B cell (primary cell): ENCODE measurements around the gene GRAP. TPM values are rescaled to one million over a fixed set of nuclear protein-coding genes. Genes with fewer than 3 reads are reported as not detected.

Source experiments
- ATAC-seq: fragments of 200-7000 bp; cut with Tn5 transposase; one replicate; pipeline ENCODE4 v1.10.0; 2021; ENCODE audit warnings: low read depth, mild to moderate bottlenecking, moderate number of reproducible peaks, moderate library complexity
- CTCF ChIA-PET: fragments of 350-600 bp; sonication (Branson Sonifier 250); formaldehyde crosslinking; loops from one replicate; lab custom pipeline; 2021; ENCODE audit warnings: antibody characterized with exemption, inconsistent platforms; lab: Charles Lee
- POLR2A ChIA-PET: fragments of 350-600 bp; sonication (Branson Sonifier 250); formaldehyde crosslinking; loops from one replicate; lab custom pipeline; 2021; ENCODE audit warnings: antibody characterized with exemption; lab: Charles Lee
- DNase-seq: peaks from one replicate; pipeline ENCODE4 v3.0.0; 2013
- H2AFZ ChIP-seq: 2 replicates; pipeline ENCODE4 v1.6.1; 2012; ENCODE audit warnings: mild to moderate bottlenecking, low read depth, low read length; ENCODE audit not compliant: insufficient read depth, poor library complexity, severe bottlenecking
- H3K27ac ChIP-seq, 2 donors: 1 replicate in 1 of 2; 2 replicates in 1 of 2; pipeline ENCODE4 v1.5.1; 2012 to 2013; ENCODE audit warnings: low read length in 2 of 2, mild to moderate bottlenecking in 2 of 2, moderate library complexity in 1 of 2
- H3K27me3 ChIP-seq, 4 experiments: fragments of 200-600 bp in 1 of 4; sonication (generic) in 1 of 4; replicated peaks in 1 of 4; 1 replicate in 2 of 4; 2 replicates in 2 of 4; pipeline versions ENCODE4 v1.6.1 to v1.7.0; 2013 to 2016; ENCODE audit warnings: low read length in 3 of 4, mild to moderate bottlenecking in 2 of 4, mixed read lengths in 1 of 4, moderate library complexity in 1 of 4; ENCODE audit not compliant: insufficient read depth in 4 of 4, control insufficient read depth in 3 of 4; ENCODE audit errors: control extremely low read depth in 1 of 4
- H3K36me3 ChIP-seq, 2 experiments: replicated peaks in 1 of 2; 1 replicate in 1 of 2; 2 replicates in 1 of 2; pipeline versions ENCODE4 v1.6.1 to v1.7.1; 2013; ENCODE audit warnings: low read length in 1 of 2; ENCODE audit not compliant: insufficient read depth in 2 of 2, control insufficient read depth in 1 of 2; ENCODE audit errors: control extremely low read depth in 1 of 2, extremely low read depth in 1 of 2
- H3K4me1 ChIP-seq, 2 donors: fragments of 200-600 bp in 1 of 2; sonication (generic) in 1 of 2; 1 replicate in 1 of 2; 2 replicates in 1 of 2; pipeline versions ENCODE4 v1.5.1 to v1.6.1; 2013 to 2017; ENCODE audit warnings: low read length in 2 of 2; ENCODE audit not compliant: control insufficient read depth in 2 of 2, insufficient read depth in 2 of 2
- H3K4me2 ChIP-seq: replicated peaks from 2 replicates; pipeline ENCODE3; 2012; ENCODE audit warnings: mild to moderate bottlenecking, low read depth, low read length; ENCODE audit not compliant: poor library complexity, severe bottlenecking
- H3K4me3 ChIP-seq, 5 experiments: fragments of 200-600 bp in 1 of 5; sonication (generic) in 1 of 5; 1 replicate in 3 of 5; 2 replicates in 2 of 5; pipeline versions ENCODE4 v1.5.1 to v1.7.0; 2011 to 2016; ENCODE audit warnings: low read length in 4 of 5, mild to moderate bottlenecking in 4 of 5, low read depth in 2 of 5, control low read depth in 1 of 5, moderate library complexity in 1 of 5; ENCODE audit not compliant: insufficient read depth in 1 of 5; ENCODE audit errors: control extremely low read depth in 1 of 5, extremely low read depth in 1 of 5
- H3K79me2 ChIP-seq: fragments of 200-600 bp; sonication (generic); one replicate; pipeline ENCODE4 v1.6.0; 2016; ENCODE audit warnings: low read length; ENCODE audit not compliant: control insufficient read depth, insufficient read depth
- H3K9ac ChIP-seq: fragments of 200-600 bp; sonication (generic); 2 replicates; pipeline ENCODE4 v1.6.1; 2017; ENCODE audit warnings: mild to moderate bottlenecking, low read length, moderate library complexity
- H3K9me3 ChIP-seq, 3 donors: one replicate each; pipeline versions ENCODE4 v1.6.1 to v1.7.1; 2013; ENCODE audit warnings: low read length in 2 of 3; ENCODE audit not compliant: control insufficient read depth in 2 of 3, insufficient read depth in 1 of 3; ENCODE audit errors: control extremely low read depth in 1 of 3
- H4K20me1 ChIP-seq: 2 replicates; pipeline ENCODE4 v1.6.0; 2012; ENCODE audit warnings: mild to moderate bottlenecking, low read length; ENCODE audit not compliant: insufficient read depth, control insufficient read depth, poor library complexity, severe bottlenecking
- H3K27ac Mint-ChIP-seq: one replicate; pipeline ENCODE4 v1.8.0; 2021; ENCODE audit warnings: mixed read lengths
- H3K27me3 Mint-ChIP-seq: one replicate; pipeline ENCODE4 v1.8.0; 2021; ENCODE audit warnings: mixed read lengths
- H3K4me1 Mint-ChIP-seq: one replicate; pipeline ENCODE4 v1.8.0; 2021; ENCODE audit warnings: mixed read lengths
- H3K4me3 Mint-ChIP-seq: one replicate; pipeline ENCODE4 v1.8.0; 2021; ENCODE audit warnings: mixed read lengths
- H3K9me3 Mint-ChIP-seq: one replicate; pipeline ENCODE4 v1.8.0; 2022; ENCODE audit warnings: mixed read lengths; ENCODE audit not compliant: insufficient read depth
- EZH2 ChIP-seq: IDR thresholded peaks from 2 replicates; pipeline ENCODE4 v1.6.1; 2012; ENCODE audit warnings: borderline replicate concordance, low read depth, mild to moderate bottlenecking, moderate library complexity, low read length; ENCODE audit not compliant: insufficient read depth, poor library complexity, severe bottlenecking
- WGBS: methylation state at CpG from one replicate; pipeline ENCODE4 v1.1.5; 2013; ENCODE audit warnings: missing lambda C conversion rate; ENCODE audit not compliant: insufficient coverage; 5-methylcytosine and 5-hydroxymethylcytosine counted together
- intact Hi-C: fragments of 100-400 bp; cut with micrococcal nuclease; formaldehyde crosslinking; loops from one replicate; pipeline ENCODE4 v1.10.0; 2022
- polyA plus RNA-seq: library from polyadenylated mRNA; depleted of rRNA; stranded (reverse); fragments of >200 nt; gene quantifications from 2 replicates; pipeline ENCODE4 v1.2.3, GENCODE V29; 2012
- total RNA-seq, 2 donors: library from RNA; stranded (reverse); fragments of 120-200 nt in 1 of 2; gene quantifications; 1 replicate in 1 of 2; 2 replicates in 1 of 2; pipeline versions ENCODE4 v1.2.3 to v1.2.4, GENCODE V29; 2013 to 2022
- TF ChIP-seq, protein P1 (sequence below): fragments of 200-600 bp; IDR thresholded peaks from one replicate; pipeline ENCODE4 v1.8.0; 2022; ENCODE audit warnings: antibody characterized with exemption, mild to moderate bottlenecking

Gene GRAP
- total and polyA plus RNA-seq, 2 donors (not counting 1 experiment from before 2014, with no cell fraction given): 59.8 to 93.2 TPM

DNA sequence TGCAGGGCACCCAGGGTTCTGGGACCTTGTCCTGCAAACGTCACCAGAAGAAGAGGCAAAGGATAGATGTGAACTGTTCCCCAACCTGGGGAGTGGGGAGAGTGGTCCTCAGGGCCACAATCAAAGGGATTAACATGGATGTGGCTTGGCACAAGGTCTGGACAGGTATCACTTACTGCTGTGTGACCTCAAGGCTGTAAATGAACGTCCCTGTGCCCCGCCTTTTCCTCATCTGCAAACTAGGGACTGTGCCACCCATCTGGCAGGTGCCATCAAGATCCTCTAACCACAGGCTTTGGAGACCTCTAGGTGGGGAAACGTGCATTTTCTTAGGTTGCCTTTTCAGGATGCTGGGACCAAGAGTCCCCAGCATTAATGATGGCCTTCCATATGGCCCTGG is 69.7 kb downstream of the GRAP start:
- H3K4me1 Mint-ChIP-seq: no peaks in the 10 kb centered on the region
- no peaks in the 10 kb centered on the region for H3K79me2 ChIP-seq
- no peak overlapping the region for H3K4me3 ChIP-seq
- ChIA-PET POLR2A (no interaction called here), CTCF (no interaction called here)
- intact Hi-C loops: no loop called here
- WGBS: 97% methylated on average over 4 of the region's 4 CpGs
- DNase-seq (no peak), ATAC-seq (no peak)
- no peak overlapping the region for H3K27ac ChIP-seq
- H3K4me2 ChIP-seq: no peak overlapping the region
- H3K4me3 Mint-ChIP-seq: no peak overlapping the region
- no peaks in the 10 kb centered on the region for H3K9me3 Mint-ChIP-seq
- TF ChIP-seq EZH2: no peak
- TF ChIP-seq, protein P1, sequence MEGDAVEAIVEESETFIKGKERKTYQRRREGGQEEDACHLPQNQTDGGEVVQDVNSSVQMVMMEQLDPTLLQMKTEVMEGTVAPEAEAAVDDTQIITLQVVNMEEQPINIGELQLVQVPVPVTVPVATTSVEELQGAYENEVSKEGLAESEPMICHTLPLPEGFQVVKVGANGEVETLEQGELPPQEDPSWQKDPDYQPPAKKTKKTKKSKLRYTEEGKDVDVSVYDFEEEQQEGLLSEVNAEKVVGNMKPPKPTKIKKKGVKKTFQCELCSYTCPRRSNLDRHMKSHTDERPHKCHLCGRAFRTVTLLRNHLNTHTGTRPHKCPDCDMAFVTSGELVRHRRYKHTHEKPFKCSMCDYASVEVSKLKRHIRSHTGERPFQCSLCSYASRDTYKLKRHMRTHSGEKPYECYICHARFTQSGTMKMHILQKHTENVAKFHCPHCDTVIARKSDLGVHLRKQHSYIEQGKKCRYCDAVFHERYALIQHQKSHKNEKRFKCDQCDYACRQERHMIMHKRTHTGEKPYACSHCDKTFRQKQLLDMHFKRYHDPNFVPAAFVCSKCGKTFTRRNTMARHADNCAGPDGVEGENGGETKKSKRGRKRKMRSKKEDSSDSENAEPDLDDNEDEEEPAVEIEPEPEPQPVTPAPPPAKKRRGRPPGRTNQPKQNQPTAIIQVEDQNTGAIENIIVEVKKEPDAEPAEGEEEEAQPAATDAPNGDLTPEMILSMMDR: no peak
- no peak overlapping the region for H3K27ac Mint-ChIP-seq
- H3K27me3 ChIP-seq: no peaks in the 10 kb centered on the region
- H3K36me3 ChIP-seq: peaks cover 0 to 25% of the 10 kb centered on the region in 2 experiments
- no peaks in the 10 kb centered on the region for H3K4me1 ChIP-seq
- no peak overlapping the region for H2AFZ ChIP-seq
- H4K20me1 ChIP-seq: no peaks in the 10 kb centered on the region
- no peaks in the 10 kb centered on the region for H3K27me3 Mint-ChIP-seq
- H3K9me3 ChIP-seq: no peaks in the 10 kb centered on the region
- H3K9ac ChIP-seq: no peak overlapping the region

DNA sequence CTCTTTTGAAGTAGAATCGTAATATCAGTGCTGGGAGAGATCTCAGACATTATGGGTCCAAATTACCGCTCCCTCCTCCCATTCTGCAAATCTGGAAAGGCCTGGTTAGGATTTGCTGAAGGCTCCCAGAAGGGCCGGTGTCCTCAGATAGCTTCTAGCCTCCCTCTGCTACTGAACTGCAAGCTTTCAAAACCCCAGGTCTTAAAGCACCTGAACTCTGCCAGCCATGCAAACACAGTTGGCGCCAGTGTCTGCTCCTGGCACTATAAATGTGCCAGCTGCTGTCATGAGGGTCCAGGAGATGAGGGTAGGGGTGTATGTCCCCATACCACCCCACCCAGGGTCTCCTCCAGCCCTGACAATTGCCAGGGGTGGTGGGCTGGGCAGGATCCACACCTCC is 70.6 kb downstream of the GRAP start:
- ATAC-seq (no peak), DNase-seq (no peak)
- POLR2A ChIA-PET: interaction anchor here (0.6 kb wide), 1 partner anchor 15 kb away, joined by 3 read pairs; no protein-coding TSS in a partner anchor
- H3K4me1 ChIP-seq: no peaks in the 10 kb centered on the region
- no peak overlapping the region for H3K4me2 ChIP-seq
- no peaks in the 10 kb centered on the region for H3K9me3 Mint-ChIP-seq
- H3K27me3 ChIP-seq: no peaks in the 10 kb centered on the region
- H4K20me1 ChIP-seq: no peaks in the 10 kb centered on the region
- no peak overlapping the region for H2AFZ ChIP-seq
- H3K27ac ChIP-seq: no peak overlapping the region
- H3K27me3 Mint-ChIP-seq: no peaks in the 10 kb centered on the region
- 50% methylated on average over 2 of the region's 4 CpGs for WGBS
- H3K9ac ChIP-seq: no peak overlapping the region
- no peak overlapping the region for H3K27ac Mint-ChIP-seq
- no peaks in the 10 kb centered on the region for H3K4me1 Mint-ChIP-seq
- intact Hi-C loops: no loop called here
- CTCF ChIA-PET: no interaction called here
- TF ChIP-seq, protein P1: no peak
- no peak for TF ChIP-seq EZH2
- H3K79me2 ChIP-seq: no peaks in the 10 kb centered on the region
- peaks cover 0 to 28% of the 10 kb centered on the region in 2 experiments for H3K36me3 ChIP-seq
- H3K4me3 ChIP-seq: no peak overlapping the region
- no peaks in the 10 kb centered on the region for H3K9me3 ChIP-seq
- H3K4me3 Mint-ChIP-seq: no peak overlapping the region
